ENCODE measurements around the gene DDX47. TPM values are rescaled to one million over a fixed set of nuclear protein-coding genes. Genes with fewer than 3 reads are reported as not detected.
"Not testable (repeated sequence)": the region's sequence is repeated elsewhere in the genome, so short reads cannot be mapped to it uniquely, and the experiment has no call there.

DDX47 gene
- total RNA-seq, 1 donor = 38.0 TPM

DNA sequence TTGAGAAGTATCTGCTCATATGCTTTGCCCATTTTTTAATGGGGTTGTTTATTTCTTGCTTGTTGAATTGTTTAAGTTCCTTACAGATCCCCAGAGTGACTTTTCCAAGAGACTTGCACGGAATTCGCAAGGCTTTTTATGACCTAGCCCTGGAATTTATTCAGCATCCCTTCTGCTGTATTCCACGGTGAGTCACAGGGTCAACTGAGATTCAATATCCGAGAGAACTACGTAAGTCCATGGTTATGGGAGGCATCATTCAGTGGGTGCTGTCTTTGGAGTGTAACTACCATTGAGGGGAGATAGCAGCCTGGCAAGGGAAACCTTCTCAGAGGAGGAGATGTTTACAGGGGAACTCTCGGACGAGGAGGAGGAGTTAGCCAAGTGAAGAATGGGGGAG lies 57.3 kb downstream of the DDX47 start:
- DNase-seq (ENCODE audit: low read depth in 2 of 3, low spot score in 2 of 3) = no peak

DNA sequence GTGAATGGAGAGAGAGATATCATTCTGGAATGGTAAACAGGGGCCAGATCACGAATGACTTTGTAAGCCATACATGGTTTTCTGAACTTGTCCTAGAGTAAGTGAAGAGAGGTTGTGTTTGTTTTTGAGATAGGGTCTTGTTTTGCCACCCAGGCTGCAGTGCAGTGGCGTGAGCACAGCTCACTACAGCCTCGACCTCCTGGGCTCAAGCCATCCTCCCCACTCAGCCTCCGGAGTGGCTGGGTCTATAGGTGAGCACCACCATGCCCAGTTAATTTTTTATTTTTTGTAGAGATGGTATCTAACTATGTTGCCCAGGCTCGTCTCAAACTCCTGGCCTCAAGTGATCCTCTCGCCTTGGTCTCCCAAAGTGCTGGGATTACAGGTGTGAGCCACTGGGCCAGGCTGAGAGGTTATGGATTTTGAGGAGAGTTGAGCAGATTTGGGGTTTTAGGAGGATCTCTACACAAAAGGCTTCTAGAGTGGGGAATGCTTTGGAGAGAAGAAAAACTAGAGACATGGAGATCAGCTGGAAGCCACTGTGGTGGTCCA lies 58.5 kb downstream of the DDX47 start:
- DNase-seq (ENCODE audit: low read depth in 2 of 3, low spot score in 2 of 3) = no peak

DNA sequence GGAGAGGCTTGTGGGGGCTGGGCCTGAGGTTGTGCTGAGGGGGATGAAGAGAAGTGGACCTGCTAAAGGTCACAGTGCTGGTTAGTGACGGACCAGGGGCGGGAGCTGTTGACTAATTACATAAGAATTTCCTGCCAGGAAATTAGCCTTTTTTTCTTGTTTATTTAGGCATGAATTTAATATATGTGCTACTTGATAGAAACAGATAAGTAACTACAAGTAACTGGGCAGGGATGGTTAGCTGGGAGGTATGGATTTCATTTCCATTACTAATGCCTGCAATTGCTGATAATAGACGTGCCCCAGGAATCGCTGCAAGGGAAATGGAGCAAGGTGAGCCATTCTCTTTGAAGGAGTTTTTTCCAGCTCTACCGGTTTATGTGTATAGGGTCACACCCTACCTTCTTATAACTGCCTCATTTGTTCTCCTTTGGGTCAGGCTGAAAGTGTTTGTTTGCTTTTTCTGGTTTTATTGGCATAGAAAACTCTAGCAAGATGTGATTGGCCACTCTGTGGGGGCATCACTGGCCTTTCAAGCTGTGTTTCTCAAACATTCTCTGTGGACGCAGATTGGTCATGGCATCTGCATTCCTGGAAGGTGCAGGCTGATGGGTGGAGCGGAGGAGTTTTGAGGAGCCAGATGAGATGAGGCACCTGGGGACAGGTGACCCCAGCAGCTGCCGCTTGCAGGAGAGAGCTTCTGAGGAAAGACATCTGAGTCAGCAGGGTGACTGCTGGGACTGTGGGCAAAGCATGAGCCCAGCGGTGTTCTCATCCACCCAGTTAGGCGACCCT lies 59.2 kb downstream of the DDX47 start:
- no peak for DNase-seq (ENCODE audit: low read depth in 2 of 3, low spot score in 2 of 3)

DNA sequence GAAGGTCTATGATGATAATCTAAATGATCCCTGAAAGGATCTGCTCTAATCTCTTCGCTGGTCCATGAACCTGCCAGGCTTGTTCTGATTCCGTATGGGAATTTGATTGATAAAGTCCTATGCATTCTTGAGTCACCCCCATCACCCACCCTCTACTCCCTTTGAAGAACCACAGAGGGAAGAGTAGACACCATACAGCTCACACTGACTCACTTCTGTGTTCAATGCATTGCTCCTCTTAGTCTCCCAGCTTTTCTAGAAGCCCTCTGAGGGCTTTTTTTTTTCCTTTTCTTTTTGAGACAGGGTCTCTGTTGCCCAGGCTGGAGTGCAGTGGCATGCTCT lies 59.8 kb downstream of the DDX47 start:
- no peak for DNase-seq (ENCODE audit: low read depth in 2 of 3, low spot score in 2 of 3)

DNA sequence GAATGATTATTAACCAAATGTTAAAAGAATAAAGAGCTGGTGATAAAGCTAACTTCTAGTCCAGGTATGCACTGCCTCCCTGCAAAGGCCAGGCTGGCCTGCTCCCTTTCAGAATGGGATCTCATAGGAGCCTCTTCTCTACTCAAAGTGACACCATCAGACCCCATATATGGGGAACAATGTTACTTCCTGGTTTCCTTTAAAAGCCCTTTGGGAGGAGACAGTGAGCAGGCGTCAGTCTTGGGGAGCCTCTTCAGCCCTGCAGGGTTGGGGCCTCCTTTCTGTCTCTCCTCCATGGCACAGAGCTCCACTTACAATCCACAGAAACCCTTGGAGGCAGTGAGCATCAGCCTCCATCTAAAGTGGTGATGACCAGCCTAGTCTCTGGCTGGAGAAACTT lies 60.9 kb downstream of the DDX47 start:
- DNase-seq (ENCODE audit: low read depth in 2 of 3, low spot score in 2 of 3) = no peak

DNA sequence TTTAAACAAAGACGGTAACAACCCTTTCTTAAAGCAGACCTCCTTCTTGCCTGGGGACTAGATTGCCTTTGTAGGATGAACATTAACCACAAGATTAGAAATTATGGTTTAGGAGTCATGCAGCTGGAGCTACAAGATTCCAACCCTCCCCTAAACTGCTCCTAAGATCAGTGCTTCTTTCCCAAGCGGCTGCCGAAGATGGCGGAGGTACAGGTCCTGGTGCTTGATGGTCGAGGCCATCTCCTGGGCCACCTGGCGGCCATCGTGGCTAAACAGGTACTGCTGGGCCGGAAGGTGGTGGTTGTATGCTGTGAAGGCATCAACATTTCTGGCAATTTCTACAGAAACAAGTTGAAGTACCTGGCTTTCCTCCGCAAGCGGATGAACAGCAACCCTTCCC lies 62.2 kb downstream of the DDX47 start:
- DNase-seq (ENCODE audit: low read depth in 2 of 3, low spot score in 2 of 3) = not testable (repeated sequence)

DNA sequence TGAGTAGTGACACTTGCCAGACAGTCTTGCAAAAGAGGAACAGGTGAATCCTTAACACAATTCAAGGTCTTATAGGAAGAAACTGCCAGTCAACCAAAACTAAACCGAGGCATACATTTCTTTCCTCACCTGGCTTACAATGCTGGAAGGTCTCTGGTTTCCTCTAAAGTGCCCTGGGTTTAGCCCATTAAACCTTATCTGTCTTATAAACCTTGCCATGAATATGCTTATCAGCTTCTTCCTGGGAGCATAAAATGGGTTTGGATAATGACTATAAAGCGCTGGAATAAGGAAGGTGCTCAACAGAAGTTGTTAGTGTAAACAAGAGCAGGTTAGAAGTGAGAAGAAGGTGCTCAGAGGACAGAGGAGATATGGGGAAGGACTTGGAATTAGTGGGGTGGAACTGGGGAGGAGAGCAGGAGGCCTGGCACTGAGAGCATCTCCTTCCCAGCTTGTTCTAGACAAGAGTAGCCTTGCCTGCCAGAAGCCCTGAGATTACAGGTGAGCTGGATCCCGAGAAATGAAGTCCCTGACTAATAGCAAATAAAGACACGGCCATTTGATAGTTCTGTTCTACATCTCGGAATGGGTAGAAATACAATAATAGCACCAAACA lies 64.1 kb downstream of the DDX47 start:
- no peak for DNase-seq (ENCODE audit: low read depth in 2 of 3, low spot score in 2 of 3)

DNA sequence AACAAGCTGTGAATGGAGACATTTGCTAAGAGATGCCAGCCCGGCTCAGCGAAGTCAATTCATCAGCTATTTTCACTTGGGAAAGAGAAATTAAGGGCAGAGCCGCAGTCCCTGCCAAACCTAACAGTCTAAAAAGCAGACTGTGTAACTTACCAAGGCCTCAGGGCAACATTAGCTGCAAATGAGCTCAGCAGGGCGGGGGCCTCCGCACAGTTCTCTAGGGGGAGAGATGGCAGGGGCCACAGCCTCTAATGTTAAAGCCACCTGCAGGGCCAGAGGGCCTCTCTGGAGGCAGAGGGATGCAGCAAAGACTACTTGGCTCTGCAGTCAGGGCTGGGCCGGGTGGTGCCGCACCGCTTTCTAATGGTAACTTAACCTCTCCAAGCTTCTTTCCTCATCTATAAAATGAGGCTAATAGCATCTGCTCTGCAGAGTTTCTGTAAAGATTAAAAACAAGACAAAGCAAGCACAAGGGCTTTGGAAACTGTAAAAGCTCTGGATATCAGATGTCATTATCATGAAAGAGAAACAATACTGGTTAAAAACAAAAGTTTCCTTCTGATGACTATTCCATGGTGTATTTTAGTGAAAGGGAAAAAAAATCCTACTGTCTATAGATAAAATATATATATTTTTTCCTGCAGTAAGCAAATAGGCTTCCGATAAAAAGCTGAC lies 64.8 kb downstream of the DDX47 start:
- no peak for DNase-seq (ENCODE audit: low read depth in 2 of 3, low spot score in 2 of 3)

Small RNA genes lying within 50 kb of the gene (small RNA-seq; reads per million reads assigned to genes)
- gene AC007215.1 (not detected), gene MIR613 (not detected)

Other genes with a start within 250 kb of the DDX47 start
- 14.5 TPM for gene CREBL2, start 201.5 kb upstream of the DDX47 start, total RNA-seq
- gene GPR19, start 117.2 kb upstream of the DDX47 start, total RNA-seq = 0.27 TPM
- 123 TPM for gene CDKN1B, start 96.0 kb upstream of the DDX47 start, total RNA-seq
- 2.7 TPM for gene APOLD1, start 27.7 kb upstream of the DDX47 start, total RNA-seq
- 0.27 TPM for gene GPRC5A, start 78.2 kb downstream of the DDX47 start, total RNA-seq
- gene GPRC5D, start 138.8 kb downstream of the DDX47 start, total RNA-seq = not detected
- 18.9 TPM for gene HEBP1, start 186.9 kb downstream of the DDX47 start, total RNA-seq
- gene FAM234B, start 231.0 kb downstream of the DDX47 start, total RNA-seq = 12.7 TPM